Body of pancreas (tissue), 4 donors: ENCODE measurements around the gene SPAAR.

Experiments used
- CTCF ChIP-seq, 7 experiments: fragments of 450-650 bp in 4 of 7; fragments of 200-600 bp in 3 of 7; sonication (generic) in 3 of 7; IDR thresholded peaks; one replicate each; pipeline ENCODE4 v1.5.1; 2016 to 2019; ENCODE audit warnings: antibody characterized with exemption in 7 of 7
- POLR2A ChIP-seq, 3 donors: fragments of 450-650 bp; IDR thresholded peaks; one replicate each; pipeline ENCODE4 v1.6.1; 2016; ENCODE audit warnings: antibody characterized with exemption in 3 of 3, mild to moderate bottlenecking in 2 of 3

GRCh38 chr9:35898337-35898736, 11.0 kb upstream of the SPAAR start:
- TF ChIP-seq CTCF (IDR thresholded peaks at IDR 0.05) (no peak), POLR2A (IDR thresholded peaks at IDR 0.05) (no peak)
